ENCODE results near the gene FAM234A. TPM values are rescaled to one million over a fixed set of nuclear protein-coding genes. Genes with fewer than 3 reads are reported as not detected.

Gene FAM234A
- total RNA-seq, 2 experiments from 2014 or later, result 10.9 to 26.8 TPM

- BruUV-seq (replicated peaks), result no TSS peak
- no peaks in the 10 kb centered on the region for H3K79me2 ChIP-seq (ENCODE audit: insufficient read depth, low read depth, low read length)
- no peaks in the 10 kb centered on the region for H3K9me2 ChIP-seq (ENCODE audit: insufficient read depth, low read length)
- no peak overlapping the region for H3K27ac ChIP-seq (ENCODE audit: low read depth, low read length, poor library complexity, severe bottlenecking)
- no peaks in the 10 kb centered on the region for H3K9me3 ChIP-seq (ENCODE audit: low read length)
- CTCF ChIA-PET (ENCODE audit: unreplicated experiment), result no interaction called here
- no peaks in the 10 kb centered on the region for H3K4me1 ChIP-seq (ENCODE audit: insufficient read depth, low read length, poor library complexity, severe bottlenecking)
- POLR2A ChIA-PET, result interaction anchor here (0.5 kb wide), 1 partner anchor 38 kb away, joined by 3 read pairs; no protein-coding TSS in a partner anchor
- H2AFZ ChIP-seq (ENCODE audit: low read length), result no peak overlapping the region
- H4K20me1 ChIP-seq (ENCODE audit: insufficient read depth, low read length), result no peaks in the 10 kb centered on the region
- no peak for TF ChIP-seq EZH2phosphoT487 (IDR thresholded peaks at IDR 0.05; ENCODE audit: borderline replicate concordance, low read depth, low read length)
- TF ChIP-seq, protein P1, sequence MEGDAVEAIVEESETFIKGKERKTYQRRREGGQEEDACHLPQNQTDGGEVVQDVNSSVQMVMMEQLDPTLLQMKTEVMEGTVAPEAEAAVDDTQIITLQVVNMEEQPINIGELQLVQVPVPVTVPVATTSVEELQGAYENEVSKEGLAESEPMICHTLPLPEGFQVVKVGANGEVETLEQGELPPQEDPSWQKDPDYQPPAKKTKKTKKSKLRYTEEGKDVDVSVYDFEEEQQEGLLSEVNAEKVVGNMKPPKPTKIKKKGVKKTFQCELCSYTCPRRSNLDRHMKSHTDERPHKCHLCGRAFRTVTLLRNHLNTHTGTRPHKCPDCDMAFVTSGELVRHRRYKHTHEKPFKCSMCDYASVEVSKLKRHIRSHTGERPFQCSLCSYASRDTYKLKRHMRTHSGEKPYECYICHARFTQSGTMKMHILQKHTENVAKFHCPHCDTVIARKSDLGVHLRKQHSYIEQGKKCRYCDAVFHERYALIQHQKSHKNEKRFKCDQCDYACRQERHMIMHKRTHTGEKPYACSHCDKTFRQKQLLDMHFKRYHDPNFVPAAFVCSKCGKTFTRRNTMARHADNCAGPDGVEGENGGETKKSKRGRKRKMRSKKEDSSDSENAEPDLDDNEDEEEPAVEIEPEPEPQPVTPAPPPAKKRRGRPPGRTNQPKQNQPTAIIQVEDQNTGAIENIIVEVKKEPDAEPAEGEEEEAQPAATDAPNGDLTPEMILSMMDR (conservative IDR thresholded peaks at IDR 0.05; ENCODE audit: low read length), result no peak
- peaks cover 4% of the 10 kb centered on the region; the same call in 1 of the 2 replicates for H3K36me3 ChIP-seq (ENCODE audit: insufficient read depth, low read length)
- no peak overlapping the region for H3K4me2 ChIP-seq (ENCODE audit: low read length)
- intact Hi-C loops (cut with micrococcal nuclease; ENCODE audit: unreplicated experiment), result no loop called here
- no peak for DNase-seq (ENCODE audit: low spot score)
- H3K4me3 ChIP-seq (ENCODE audit: low read depth, low read length, poor library complexity, severe bottlenecking), result no peak overlapping the region
Observed at GRCh38 chr16:293043-293775, 58.6 kb downstream of the FAM234A start.

- no peak for TF ChIP-seq EZH2phosphoT487 (IDR thresholded peaks at IDR 0.05; ENCODE audit: borderline replicate concordance, low read depth, low read length)
- TF ChIP-seq, protein P1 (conservative IDR thresholded peaks at IDR 0.05; ENCODE audit: low read length), result no peak
- H2AFZ ChIP-seq (ENCODE audit: low read length), result no peak overlapping the region
- no peaks in the 10 kb centered on the region for H3K79me2 ChIP-seq (ENCODE audit: insufficient read depth, low read depth, low read length)
- no peak for DNase-seq (ENCODE audit: low spot score)
- H3K27ac ChIP-seq (ENCODE audit: low read depth, low read length, poor library complexity, severe bottlenecking), result no peak overlapping the region
- ChIA-PET POLR2A (no interaction called here), CTCF (ENCODE audit: unreplicated experiment) (no interaction called here)
- H3K9me2 ChIP-seq (ENCODE audit: insufficient read depth, low read length), result no peaks in the 10 kb centered on the region
- no peak overlapping the region for H3K4me3 ChIP-seq (ENCODE audit: low read depth, low read length, poor library complexity, severe bottlenecking)
- intact Hi-C loops (cut with micrococcal nuclease; ENCODE audit: unreplicated experiment), result no loop called here
- H3K4me2 ChIP-seq (ENCODE audit: low read length), result no peak overlapping the region
- no peaks in the 10 kb centered on the region for H3K9me3 ChIP-seq (ENCODE audit: low read length)
- no peaks in the 10 kb centered on the region for H3K4me1 ChIP-seq (ENCODE audit: insufficient read depth, low read length, poor library complexity, severe bottlenecking)
- 0 out of 2 replicates have a peak, but pooled peaks cover 4% of the 10 kb centered on the region for H3K36me3 ChIP-seq (ENCODE audit: insufficient read depth, low read length)
- H4K20me1 ChIP-seq (ENCODE audit: insufficient read depth, low read length), result no peaks in the 10 kb centered on the region
- BruUV-seq (replicated peaks), result no TSS peak
Observed at GRCh38 chr16:296276-296675, 61.7 kb downstream of the FAM234A start.

GRCh38 chr16:296806-297510 lies 62.3 kb downstream of the FAM234A start:
- H4K20me1 ChIP-seq (ENCODE audit: insufficient read depth, low read length), result no peaks in the 10 kb centered on the region
- ChIA-PET CTCF (ENCODE audit: unreplicated experiment) (no interaction called here), POLR2A (no interaction called here)
- H3K36me3 ChIP-seq (ENCODE audit: insufficient read depth, low read length), result 0 out of 2 replicates have a peak, but pooled peaks cover 4% of the 10 kb centered on the region
- H3K9me2 ChIP-seq (ENCODE audit: insufficient read depth, low read length), result no peaks in the 10 kb centered on the region
- no peaks in the 10 kb centered on the region for H3K9me3 ChIP-seq (ENCODE audit: low read length)
- DNase-seq (ENCODE audit: low spot score), result no peak
- no peak overlapping the region for H3K4me2 ChIP-seq (ENCODE audit: low read length)
- no peaks in the 10 kb centered on the region for H3K4me1 ChIP-seq (ENCODE audit: insufficient read depth, low read length, poor library complexity, severe bottlenecking)
- H3K79me2 ChIP-seq (ENCODE audit: insufficient read depth, low read depth, low read length), result no peaks in the 10 kb centered on the region
- H3K27ac ChIP-seq (ENCODE audit: low read depth, low read length, poor library complexity, severe bottlenecking), result no peak overlapping the region
- TF ChIP-seq EZH2phosphoT487 (IDR thresholded peaks at IDR 0.05; ENCODE audit: borderline replicate concordance, low read depth, low read length), result no peak
- TF ChIP-seq, protein P1 (conservative IDR thresholded peaks at IDR 0.05; ENCODE audit: low read length), result no peak
- BruUV-seq (replicated peaks), result no TSS peak
- no peak overlapping the region for H2AFZ ChIP-seq (ENCODE audit: low read length)
- intact Hi-C loops (cut with micrococcal nuclease; ENCODE audit: unreplicated experiment), result no loop called here
- H3K4me3 ChIP-seq (ENCODE audit: low read depth, low read length, poor library complexity, severe bottlenecking), result no peak overlapping the region
